SU-DHL-6 (cell line): ENCODE measurements around the gene SLC1A5.

Source experiments
- H2AFZ ChIP-seq: fragments of 200-600 bp; sonication (generic); 2 replicates; pipeline ENCODE4 v1.6.1; 2014; ENCODE audit warnings: low read depth, mild to moderate bottlenecking, moderate library complexity, mixed read lengths, antibody characterized with exemption, low read length; ENCODE audit not compliant: severe bottlenecking
- H3F3A ChIP-seq: fragments of 200-600 bp; shearing (Covaris generic); 2 replicates; pipeline ENCODE4 v1.6.0; 2016; ENCODE audit warnings: antibody characterized with exemption, mild to moderate bottlenecking; ENCODE audit not compliant: insufficient read depth
- H3K27ac ChIP-seq: fragments of 200-600 bp; sonication (generic); 2 replicates; pipeline ENCODE4 v1.5.1; 2016; ENCODE audit warnings: low read depth, mild to moderate bottlenecking, low read length, moderate library complexity, mixed read lengths
- H3K27me3 ChIP-seq: fragments of 200-600 bp; sonication (generic), shearing (Covaris generic); 2 replicates; pipeline ENCODE4 v1.6.0; 2014; ENCODE audit warnings: mild to moderate bottlenecking, low read length
- H3K36me3 ChIP-seq: fragments of 200-600 bp; sonication (generic); 2 replicates; pipeline ENCODE4 v1.6.1; 2014; ENCODE audit warnings: mild to moderate bottlenecking, low read length, mixed read lengths
- H3K4me2 ChIP-seq: fragments of 300-600, 200-600 bp; shearing (Covaris generic), sonication (generic); 2 replicates; pipeline ENCODE4 v1.6.0; 2014; ENCODE audit warnings: low read length, low read depth, mild to moderate bottlenecking; ENCODE audit not compliant: poor library complexity, severe bottlenecking
- H3K4me3 ChIP-seq: fragments of 200-600 bp; sonication (generic); 2 replicates; pipeline ENCODE4 v1.5.1; 2014; ENCODE audit warnings: antibody characterized with exemption, low read length, mild to moderate bottlenecking, mixed read lengths; ENCODE audit not compliant: insufficient read depth, poor library complexity, severe bottlenecking
- H3K79me2 ChIP-seq: fragments of 200-600 bp; sonication (generic); 2 replicates; pipeline ENCODE4 v1.6.1; 2014; ENCODE audit warnings: mild to moderate bottlenecking, low read length, moderate library complexity; ENCODE audit not compliant: insufficient read depth
- H3K9ac ChIP-seq: fragments of 200-600 bp; sonication (generic); 2 replicates; pipeline ENCODE4 v1.7.0; 2014; ENCODE audit warnings: mild to moderate bottlenecking, low read length
- H3K9me2 ChIP-seq: fragments of 200-600 bp; sonication (generic); replicated peaks from 2 replicates; pipeline ENCODE4 v1.6.1; 2014; ENCODE audit warnings: low read length; ENCODE audit not compliant: insufficient read depth
- H3K9me3 ChIP-seq: fragments of 200-600 bp; sonication (generic); 2 replicates; pipeline ENCODE4 v1.6.1; 2014; ENCODE audit warnings: low read length, mixed read lengths; ENCODE audit not compliant: insufficient read depth
- H4K20me1 ChIP-seq: fragments of 200-600 bp; sonication (generic); 2 replicates; pipeline ENCODE4 v1.6.1; 2014; ENCODE audit warnings: low read depth, mild to moderate bottlenecking, antibody characterized with exemption, low read length, moderate library complexity, mixed read lengths
- CTCF ChIP-seq: fragments of 200-600 bp; sonication (generic); IDR thresholded peaks from one replicate; pipeline ENCODE4 v1.5.1; 2017; ENCODE audit warnings: antibody characterized with exemption, mild to moderate bottlenecking, low read length, moderate library complexity; ENCODE audit not compliant: insufficient read depth, poor library complexity, severe bottlenecking
- EZH2phosphoT487 ChIP-seq: fragments of 200-600 bp; sonication (generic), shearing (Covaris generic); conservative IDR thresholded peaks from 2 replicates; pipeline ENCODE4 v1.6.1; 2018; ENCODE audit warnings: mild to moderate bottlenecking, antibody characterized with exemption, low read length, moderate library complexity, mixed read lengths

SLC1A5 gene

GRCh38 chr19:46746281-46747057 is 41.9 kb downstream of the SLC1A5 start, which contains the start of gene STRN4:
TSS of gene STRN4 (minus strand) at chr19:46746450. CDS start at chr19:46746430, 20 bp downstream.
- Histone ChIP-seq H3K9me3 (no peaks in the 10 kb centered on the region), H3K27ac (peak within 1 kb of the TSS; percentile 80), H3K4me3 (peak within 1 kb of the TSS; percentile 90), H3K79me2 (peaks cover 50% of the 10 kb centered on the region), H4K20me1 (no peaks in the 10 kb centered on the region; the same call in 1 of the 2 replicates), H3K9me2 (no peaks in the 10 kb centered on the region), H3K27me3 (no peaks in the 10 kb centered on the region), H3K4me2 (peak within 1 kb of the TSS; percentile 95), H3F3A (peaks cover 5% of the 10 kb centered on the region; the same call in 1 of the 2 replicates), H3K36me3 (no peaks in the 10 kb centered on the region), H2AFZ (peak within 1 kb of the TSS; percentile 78), H3K9ac (peak within 1 kb of the TSS; percentile 99)
- TF ChIP-seq CTCF = no peak
- TF ChIP-seq EZH2phosphoT487 = no peak

GRCh38 chr19:46745521-46746280 is 42.7 kb downstream of the SLC1A5 start, which contains the start of gene FKRP:
TSS of gene FKRP (plus strand) at chr19:46746057. CDS start at chr19:46755451, 9,394 bp downstream.
- Histone ChIP-seq H3K4me3 (peak within 1 kb of the TSS; percentile 90), H3K9ac (peak within 1 kb of the TSS; percentile 99), H3F3A (peaks cover 5% of the 10 kb centered on the region; the same call in 1 of the 2 replicates), H3K79me2 (peaks cover 58% of the 10 kb centered on the region), H4K20me1 (no peaks in the 10 kb centered on the region; the same call in 1 of the 2 replicates), H3K36me3 (no peaks in the 10 kb centered on the region), H3K9me3 (no peaks in the 10 kb centered on the region), H3K9me2 (no peaks in the 10 kb centered on the region), H3K4me2 (peak within 1 kb of the TSS; percentile 95), H3K27me3 (no peaks in the 10 kb centered on the region), H3K27ac (peak within 1 kb of the TSS; percentile 80), H2AFZ (peak within 1 kb of the TSS; percentile 78)
- TF ChIP-seq EZH2phosphoT487 = no peak
- no peak for TF ChIP-seq CTCF

GRCh38 chr19:46745030-46745429 is 43.4 kb downstream of the SLC1A5 start:
- H3K4me3 ChIP-seq = peak overlapping the region; percentile 90
- no peak overlapping the region for H2AFZ ChIP-seq
- peak overlapping the region; percentile 95 for H3K4me2 ChIP-seq
- peaks cover 65% of the 10 kb centered on the region for H3K79me2 ChIP-seq
- no peaks in the 10 kb centered on the region for H3K36me3 ChIP-seq
- no peaks in the 10 kb centered on the region for H3K9me3 ChIP-seq
- H3K27ac ChIP-seq = peak overlapping the region; percentile 37
- TF ChIP-seq EZH2phosphoT487 (no peak), CTCF (no peak)
- H3K27me3 ChIP-seq = no peaks in the 10 kb centered on the region
- H3K9ac ChIP-seq = peak overlapping the region; percentile 99
- H3K9me2 ChIP-seq = no peaks in the 10 kb centered on the region
- H3F3A ChIP-seq = peaks cover 5% of the 10 kb centered on the region; the same call in 1 of the 2 replicates
- no peaks in the 10 kb centered on the region; the same call in 1 of the 2 replicates for H4K20me1 ChIP-seq
